ENCODE data around the gene APLF. TPM values are rescaled to one million over a fixed set of nuclear protein-coding genes. Genes with fewer than 3 reads are reported as not detected.

The APLF gene
- total and polyA plus RNA-seq, 2 donors (not counting 3 experiments of a cell fraction or from before 2014, with no cell fraction given): 0.75 to 2.3 TPM

- H3K36me3 ChIP-seq (ENCODE audit: control insufficient read depth in 2 of 2, extremely low read depth in 1 of 2, insufficient read depth in 2 of 2, low read length in 2 of 2): no peaks in the 10 kb centered on the region
- intact Hi-C loops (cut with micrococcal nuclease) (no loop called here), dilution Hi-C loops (cut with MboI; ENCODE audit: extremely low pct_ligation_motif_present, low sequenced_read_pairs) (no loop called here)
- no peaks in the 10 kb centered on the region for H3K4me1 ChIP-seq (ENCODE audit: control insufficient read depth, extremely low read depth, insufficient read depth, low read length)
- DNase-seq (ENCODE audit: low read depth, low spot score) (no peak), FAIRE-seq (no peak)
- no peak overlapping the region for H3K4me2 ChIP-seq (ENCODE audit: insufficient read depth, low read length)
- TF ChIP-seq CTCF (IDR thresholded peaks at IDR 0.05; ENCODE audit: extremely low read depth in 1 of 2, insufficient read depth in 1 of 2, low read depth in 1 of 2, low read length in 2 of 2) (no peak), POLR2AphosphoS5 (IDR thresholded peaks at IDR 0.05; ENCODE audit: insufficient read depth, low read depth, low read length) (no peak), JUN (IDR thresholded peaks at IDR 0.05; ENCODE audit: borderline replicate concordance, insufficient read depth, insufficient read length, low read depth) (no peak)
- H3K4me3 ChIP-seq (replicated peaks in 1 of 3; ENCODE audit: insufficient read depth in 1 of 3, low read depth in 1 of 3, low read length in 3 of 3): no peak overlapping the region
- H3K9me3 ChIP-seq (replicated peaks; ENCODE audit: control insufficient read depth, insufficient read depth, low read length): no peaks in the 10 kb centered on the region
- peaks cover 2 to 7% of the 10 kb centered on the region in 2 experiments for H3K27me3 ChIP-seq (ENCODE audit: control insufficient read depth in 2 of 2, insufficient read depth in 2 of 2, low read length in 2 of 2)
- no TSS peak for BruUV-seq (replicated peaks)
- no peaks in the 10 kb centered on the region for H4K20me1 ChIP-seq (replicated peaks; ENCODE audit: control insufficient read depth, extremely low read depth, insufficient read depth, low read length)
- no peak overlapping the region for H3K27ac ChIP-seq (ENCODE audit: insufficient read depth, low read depth, low read length)
- ChIA-PET POLR2A (no interaction called here), CTCF (interaction anchor here (0.8 to 1.2 kb wide), 3 partner anchors 15 to 136 kb away, joined by 3 to 4 read pairs (median 3); no protein-coding TSS in a partner anchor)
- H3K79me2 ChIP-seq (ENCODE audit: control insufficient read depth, insufficient read depth, low read length): no peaks in the 10 kb centered on the region
- H2AFZ ChIP-seq (ENCODE audit: low read depth, low read length): no peak overlapping the region
- no peak overlapping the region for H3K9ac ChIP-seq (replicated peaks; ENCODE audit: extremely low read depth, insufficient read depth, low read length)
- H3K9me1 ChIP-seq (replicated peaks; ENCODE audit: control insufficient read depth, extremely low read depth, insufficient read depth, low read length): no peaks in the 10 kb centered on the region
Measured at GRCh38 chr2:68623820-68624219, 156.4 kb downstream of the APLF start.

- FAIRE-seq (no peak), DNase-seq (ENCODE audit: low read depth, low spot score) (no peak)
- Histone ChIP-seq H3K9me3 (replicated peaks; ENCODE audit: control insufficient read depth, insufficient read depth, low read length) (no peaks in the 10 kb centered on the region), H3K36me3 (ENCODE audit: control insufficient read depth in 2 of 2, extremely low read depth in 1 of 2, insufficient read depth in 2 of 2, low read length in 2 of 2) (no peaks in the 10 kb centered on the region), H3K27ac (ENCODE audit: insufficient read depth, low read depth, low read length) (no peak overlapping the region), H2AFZ (ENCODE audit: low read depth, low read length) (no peak overlapping the region), H3K4me2 (ENCODE audit: insufficient read depth, low read length) (no peak overlapping the region), H3K79me2 (ENCODE audit: control insufficient read depth, insufficient read depth, low read length) (no peaks in the 10 kb centered on the region), H3K9ac (replicated peaks; ENCODE audit: extremely low read depth, insufficient read depth, low read length) (no peak overlapping the region), H3K9me1 (replicated peaks; ENCODE audit: control insufficient read depth, extremely low read depth, insufficient read depth, low read length) (no peaks in the 10 kb centered on the region), H4K20me1 (replicated peaks; ENCODE audit: control insufficient read depth, extremely low read depth, insufficient read depth, low read length) (no peaks in the 10 kb centered on the region), H3K27me3 (ENCODE audit: control insufficient read depth in 2 of 2, insufficient read depth in 2 of 2, low read length in 2 of 2) (peaks cover 3 to 23% of the 10 kb centered on the region in 2 experiments), H3K4me1 (ENCODE audit: control insufficient read depth, extremely low read depth, insufficient read depth, low read length) (no peaks in the 10 kb centered on the region), H3K4me3 (replicated peaks in 1 of 3; ENCODE audit: insufficient read depth in 1 of 3, low read depth in 1 of 3, low read length in 3 of 3) (no peak overlapping the region)
- TF ChIP-seq MYC (IDR thresholded peaks at IDR 0.05; ENCODE audit: low read depth, low read length) (no peak), MAX (IDR thresholded peaks at IDR 0.05; ENCODE audit: insufficient read depth, insufficient read length) (no peak), FOS (IDR thresholded peaks at IDR 0.05; ENCODE audit: borderline replicate concordance, insufficient read depth, low read length) (no peak), POLR2A (IDR thresholded peaks at IDR 0.05; ENCODE audit: low read depth, low read length) (no peak), CTCF (IDR thresholded peaks at IDR 0.05; ENCODE audit: extremely low read depth in 1 of 2, insufficient read depth in 1 of 2, low read depth in 1 of 2, low read length in 2 of 2) (no peak), POLR2AphosphoS5 (IDR thresholded peaks at IDR 0.05; ENCODE audit: insufficient read depth, low read depth, low read length) (no peak)
- no TSS peak for BruUV-seq (replicated peaks)
- dilution Hi-C loops (cut with MboI; ENCODE audit: extremely low pct_ligation_motif_present, low sequenced_read_pairs) (no loop called here), intact Hi-C loops (cut with micrococcal nuclease) (no loop called here)
- POLR2A ChIA-PET: no interaction called here
- CTCF ChIA-PET: interaction anchor here (0.9 to 2.7 kb wide), 4 partner anchors 10 to 140 kb away, joined by 3 to 8 read pairs (median 4); no protein-coding TSS in a partner anchor
Measured at GRCh38 chr2:68627615-68628014, 160.2 kb downstream of the APLF start.
